Smooth muscle cell (in vitro differentiated cells): Measurements from ENCODE around the gene CDKAL1. TPM values are rescaled to one million over a fixed set of nuclear protein-coding genes. Genes with fewer than 3 reads are reported as not detected.

Source experiments
- DNase-seq: peaks from one replicate; lab custom pipeline; 2025; ENCODE audit not compliant: unreplicated experiment; lab: John Stamatoyannopoulos, UW
- H2AFZ ChIP-seq: fragments of 200-600 bp; sonication (generic); 2 replicates; pipeline ENCODE4 v1.6.0; 2016; ENCODE audit warnings: antibody characterized with exemption, low read depth, mild to moderate bottlenecking
- H3F3A ChIP-seq: fragments of 200-600 bp; sonication (generic); 2 replicates; pipeline ENCODE4 v1.6.0; 2017; ENCODE audit warnings: antibody characterized with exemption, low read depth
- H3K27ac ChIP-seq: fragments of 200-600 bp; sonication (generic); 2 replicates; pipeline ENCODE4 v1.5.1; 2016; ENCODE audit warnings: low read depth, mild to moderate bottlenecking
- H3K27me3 ChIP-seq: fragments of 200-600 bp; sonication (generic); 2 replicates; pipeline ENCODE4 v1.6.1; 2016; ENCODE audit warnings: low read depth, mild to moderate bottlenecking
- H3K36me3 ChIP-seq: fragments of 200-600 bp; sonication (generic); 2 replicates; pipeline ENCODE4 v1.5.1; 2016; ENCODE audit warnings: low read depth
- H3K4me1 ChIP-seq: fragments of 200-600 bp; sonication (generic); 2 replicates; pipeline ENCODE4 v1.5.1; 2016; ENCODE audit warnings: low read depth
- H3K4me2 ChIP-seq: fragments of 200-600 bp; sonication (generic); 2 replicates; pipeline ENCODE4 v1.6.0; 2016; ENCODE audit warnings: mild to moderate bottlenecking
- H3K4me3 ChIP-seq: fragments of 200-600 bp; sonication (generic); 2 replicates; pipeline ENCODE4 v1.5.1; 2016; ENCODE audit warnings: mild to moderate bottlenecking
- H3K79me2 ChIP-seq: fragments of 200-600 bp; sonication (generic); 2 replicates; pipeline ENCODE4 v1.6.0; 2016; ENCODE audit warnings: low read depth, mild to moderate bottlenecking
- H3K9ac ChIP-seq: fragments of 200-600 bp; sonication (generic); 2 replicates; pipeline ENCODE4 v1.6.0; 2016; ENCODE audit warnings: low read depth
- H3K9me3 ChIP-seq: fragments of 200-600 bp; sonication (generic); replicated peaks from 2 replicates; pipeline ENCODE4 v1.5.1; 2016; ENCODE audit warnings: low read depth
- H4K20me1 ChIP-seq: fragments of 200-600 bp; sonication (generic); 2 replicates; pipeline ENCODE4 v1.6.0; 2016; ENCODE audit warnings: low read depth
- WGBS: methylation state at CpG from one replicate; pipeline ENCODE4 v1.1.7; 2016; ENCODE audit warnings: low lambda C conversion rate; 5-methylcytosine and 5-hydroxymethylcytosine counted together
- polyA plus RNA-seq: library from polyadenylated mRNA; unstranded; fragments of >200 nt; fragmentation: Nextera tagmentation; extraction: Ambion mirVana; gene quantifications from 2 replicates; pipeline ENCODE4 v1.2.1, GENCODE V29; 2016
- total RNA-seq: library from RNA; depleted of rRNA; stranded (reverse); fragments of >200 nt; gene quantifications from 2 replicates; pipeline ENCODE4 v1.2.3, GENCODE V29; 2014
- TF ChIP-seq, protein P1 (sequence below): fragments of 200-600 bp; sonication (generic); IDR thresholded peaks from 2 replicates; pipeline ENCODE4 v1.5.1; 2017; ENCODE audit warnings: borderline replicate concordance, mild to moderate bottlenecking, antibody characterized with exemption; ENCODE audit not compliant: insufficient read depth, poor library complexity, severe bottlenecking

Gene CDKAL1
- total and polyA plus RNA-seq, 2 experiments from 2014 or later, result 16.5 to 16.6 TPM

GRCh38 chr6:21140966-21141365 lies 606.7 kb downstream of the CDKAL1 start:
- no peaks in the 10 kb centered on the region for H3K79me2 ChIP-seq
- no peak overlapping the region for H3K9ac ChIP-seq
- DNase-seq, result no peak
- no peaks in the 10 kb centered on the region for H3K9me3 ChIP-seq
- H3K4me2 ChIP-seq, result no peak overlapping the region
- H3K4me3 ChIP-seq, result no peak overlapping the region
- no peaks in the 10 kb centered on the region for H3K36me3 ChIP-seq
- no peaks in the 10 kb centered on the region for H4K20me1 ChIP-seq
- H3K4me1 ChIP-seq, result peaks cover 14% of the 10 kb centered on the region
- no peaks in the 10 kb centered on the region for H3F3A ChIP-seq
- no peak overlapping the region for H2AFZ ChIP-seq
- WGBS, result 94% methylated on average over 6 of the region's 6 CpGs
- H3K27ac ChIP-seq, result no peak overlapping the region
- H3K27me3 ChIP-seq, result no peaks in the 10 kb centered on the region
- TF ChIP-seq, protein P1, sequence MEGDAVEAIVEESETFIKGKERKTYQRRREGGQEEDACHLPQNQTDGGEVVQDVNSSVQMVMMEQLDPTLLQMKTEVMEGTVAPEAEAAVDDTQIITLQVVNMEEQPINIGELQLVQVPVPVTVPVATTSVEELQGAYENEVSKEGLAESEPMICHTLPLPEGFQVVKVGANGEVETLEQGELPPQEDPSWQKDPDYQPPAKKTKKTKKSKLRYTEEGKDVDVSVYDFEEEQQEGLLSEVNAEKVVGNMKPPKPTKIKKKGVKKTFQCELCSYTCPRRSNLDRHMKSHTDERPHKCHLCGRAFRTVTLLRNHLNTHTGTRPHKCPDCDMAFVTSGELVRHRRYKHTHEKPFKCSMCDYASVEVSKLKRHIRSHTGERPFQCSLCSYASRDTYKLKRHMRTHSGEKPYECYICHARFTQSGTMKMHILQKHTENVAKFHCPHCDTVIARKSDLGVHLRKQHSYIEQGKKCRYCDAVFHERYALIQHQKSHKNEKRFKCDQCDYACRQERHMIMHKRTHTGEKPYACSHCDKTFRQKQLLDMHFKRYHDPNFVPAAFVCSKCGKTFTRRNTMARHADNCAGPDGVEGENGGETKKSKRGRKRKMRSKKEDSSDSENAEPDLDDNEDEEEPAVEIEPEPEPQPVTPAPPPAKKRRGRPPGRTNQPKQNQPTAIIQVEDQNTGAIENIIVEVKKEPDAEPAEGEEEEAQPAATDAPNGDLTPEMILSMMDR, result no peak

GRCh38 chr6:21141616-21142303 lies 607.5 kb downstream of the CDKAL1 start:
- Histone ChIP-seq H3K79me2 (no peaks in the 10 kb centered on the region), H3K27ac (no peak overlapping the region), H3K4me2 (no peak overlapping the region), H3K9me3 (no peaks in the 10 kb centered on the region), H3F3A (no peaks in the 10 kb centered on the region), H2AFZ (no peak overlapping the region), H3K4me1 (peaks cover 11% of the 10 kb centered on the region), H3K36me3 (no peaks in the 10 kb centered on the region), H3K27me3 (no peaks in the 10 kb centered on the region), H3K9ac (no peak overlapping the region), H3K4me3 (no peak overlapping the region), H4K20me1 (no peaks in the 10 kb centered on the region)
- TF ChIP-seq, protein P1, result no peak
- DNase-seq, result no peak
- 93% methylated on average over 1 of the region's 1 CpG for WGBS

DNA sequence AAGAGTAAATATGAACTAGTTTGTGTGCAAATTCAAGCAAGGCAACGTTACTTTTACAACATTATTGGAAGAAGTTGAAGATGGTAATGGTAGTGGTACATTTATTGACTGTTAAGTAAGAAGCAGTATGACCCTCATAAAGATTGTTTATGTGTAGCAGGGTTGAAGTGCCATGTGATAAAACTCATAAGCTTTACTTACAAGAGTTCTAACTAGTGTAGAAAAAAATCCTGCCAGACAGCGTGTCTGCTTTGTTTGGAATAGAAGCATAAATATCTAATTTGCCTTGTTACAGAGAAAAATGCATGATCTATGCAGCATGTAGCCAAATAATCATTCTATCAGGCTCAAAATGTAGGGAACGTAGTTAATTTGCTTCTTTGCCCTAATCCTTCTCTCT lies 608.5 kb downstream of the CDKAL1 start:
- H3K4me1 ChIP-seq, result peaks cover under 1% of the 10 kb centered on the region
- no peak overlapping the region for H3K4me2 ChIP-seq
- WGBS, result 33% methylated on average over 3 of the region's 3 CpGs
- H3F3A ChIP-seq, result no peaks in the 10 kb centered on the region
- no peak overlapping the region for H2AFZ ChIP-seq
- no peaks in the 10 kb centered on the region for H3K9me3 ChIP-seq
- no peak overlapping the region for H3K4me3 ChIP-seq
- H3K27me3 ChIP-seq, result no peaks in the 10 kb centered on the region
- H3K79me2 ChIP-seq, result no peaks in the 10 kb centered on the region
- TF ChIP-seq, protein P1, result no peak
- no peaks in the 10 kb centered on the region for H4K20me1 ChIP-seq
- H3K9ac ChIP-seq, result no peak overlapping the region
- no peak for DNase-seq
- no peak overlapping the region for H3K27ac ChIP-seq
- no peaks in the 10 kb centered on the region for H3K36me3 ChIP-seq

DNA sequence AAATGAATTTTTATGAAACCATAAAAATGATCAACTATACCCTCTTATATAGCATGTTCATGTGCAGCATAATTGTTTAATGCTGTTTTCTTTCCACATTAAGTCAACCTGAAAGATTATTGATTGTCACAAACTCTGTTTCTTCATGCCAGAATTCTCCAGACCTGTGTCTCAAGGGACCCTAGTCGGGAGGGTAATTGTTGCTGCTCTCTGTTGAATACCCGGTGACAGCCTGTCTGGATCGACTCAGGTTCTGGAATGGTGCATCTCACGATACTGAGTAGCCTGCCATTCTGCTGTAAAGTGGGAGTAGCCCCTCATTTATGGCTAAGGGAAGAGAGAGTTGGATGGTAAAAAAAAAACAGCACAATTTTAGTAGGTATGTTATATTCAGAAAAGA lies 609.4 kb downstream of the CDKAL1 start:
- no peaks in the 10 kb centered on the region for H3K79me2 ChIP-seq
- H3K36me3 ChIP-seq, result no peaks in the 10 kb centered on the region
- H3K27ac ChIP-seq, result no peak overlapping the region
- no peaks in the 10 kb centered on the region for H3F3A ChIP-seq
- H3K9ac ChIP-seq, result no peak overlapping the region
- no peak for DNase-seq
- H3K9me3 ChIP-seq, result no peaks in the 10 kb centered on the region
- 57% methylated on average over 4 of the region's 4 CpGs for WGBS
- H4K20me1 ChIP-seq, result no peaks in the 10 kb centered on the region
- H3K4me1 ChIP-seq, result no peaks in the 10 kb centered on the region
- H3K4me3 ChIP-seq, result no peak overlapping the region
- H3K27me3 ChIP-seq, result no peaks in the 10 kb centered on the region
- no peak overlapping the region for H2AFZ ChIP-seq
- H3K4me2 ChIP-seq, result no peak overlapping the region
- TF ChIP-seq, protein P1, result no peak
